K562 (cell line): ENCODE results near the gene SAPCD1. TPM values are rescaled to one million over a fixed set of nuclear protein-coding genes. Genes with fewer than 3 reads are reported as not detected.

Experiments
- ATF1 ChIP-seq, 2 experiments: fragments of 450-650 bp in 1 of 2; IDR thresholded peaks; 2 replicates each; pipeline ENCODE4 v1.6.1; 2016; ENCODE audit warnings: missing compliant biosample characterization in 1 of 2, missing genetic modification characterization in 1 of 2
- BHLHE40 ChIP-seq: IDR thresholded peaks from 2 replicates; pipeline ENCODE4 v1.6.1; 2011; ENCODE audit warnings: low read length, improper control_type of control experiment
- CBFB ChIP-seq: sonication (generic); formaldehyde crosslinking; IDR thresholded peaks from 2 replicates; pipeline ENCODE4 v1.4.0; 2020; ENCODE audit warnings: mild to moderate bottlenecking, missing genetic modification reagents
- DPF2 ChIP-seq: fragments of 450-650 bp; IDR thresholded peaks from 2 replicates; pipeline ENCODE4 v1.6.1; 2016
- FOXM1 ChIP-seq, 2 experiments: fragments of 450-650 bp in 1 of 2; sonication (generic) in 1 of 2; formaldehyde crosslinking in 1 of 2; IDR thresholded peaks; 2 replicates each; pipeline versions ENCODE4 v1.6.1 to v1.9.0; 2017 to 2022; ENCODE audit warnings: low read depth in 2 of 2, mild to moderate bottlenecking in 2 of 2, missing genetic modification reagents in 1 of 2, moderate library complexity in 1 of 2
- IRF9 ChIP-seq: fragments of 450-650 bp; IDR thresholded peaks from 2 replicates; pipeline ENCODE4 v1.6.1; 2016; ENCODE audit warnings: missing biosample characterization, missing genetic modification characterization
- MXI1 ChIP-seq: IDR thresholded peaks from 2 replicates; pipeline ENCODE4 v1.6.1; 2011; ENCODE audit warnings: low read depth, mild to moderate bottlenecking, improper control_type of control experiment, low read length
- MYNN ChIP-seq, 2 experiments: sonication (generic); formaldehyde crosslinking in 1 of 2; IDR thresholded peaks; 2 replicates each; pipeline versions ENCODE4 v1.5.0 to v1.6.1; 2016 to 2020; ENCODE audit warnings: antibody characterized with exemption in 1 of 2, missing genetic modification reagents in 1 of 2
- NFXL1 ChIP-seq: fragments of 450-650 bp; formaldehyde crosslinking; IDR thresholded peaks from 2 replicates; pipeline ENCODE4 v1.4.0; 2021; ENCODE audit warnings: mild to moderate bottlenecking
- NRF1 ChIP-seq, 2 experiments: fragments of 450-650 bp; IDR thresholded peaks in 1 of 2; conservative IDR thresholded peaks in 1 of 2; 2 replicates each; pipeline ENCODE4 v1.6.1; 2014; ENCODE audit warnings: mild to moderate bottlenecking in 2 of 2
- RB1 ChIP-seq: fragments of 450-650 bp; IDR thresholded peaks from 2 replicates; pipeline ENCODE4 v1.6.1; 2017; ENCODE audit warnings: low read depth, mild to moderate bottlenecking
- RNF2 ChIP-seq: sonication (generic); IDR thresholded peaks from 2 replicates; pipeline ENCODE4 v1.6.1; 2016
- SOX6 ChIP-seq: fragments of 450-650 bp; IDR thresholded peaks from 2 replicates; pipeline ENCODE4 v1.6.1; 2014; ENCODE audit warnings: mild to moderate bottlenecking
- TOE1 ChIP-seq, 2 experiments: fragments of 450-650 bp in 1 of 2; sonication (generic) in 1 of 2; formaldehyde crosslinking in 1 of 2; IDR thresholded peaks; 2 replicates each; pipeline versions ENCODE4 v1.7.1 to v1.8.0; 2016 to 2022; ENCODE audit warnings: borderline replicate concordance in 2 of 2, mild to moderate bottlenecking in 2 of 2, antibody characterized with exemption in 1 of 2, inconsistent platforms in 1 of 2, low read depth in 1 of 2, missing genetic modification reagents in 1 of 2, moderate library complexity in 1 of 2
- TSC22D4 ChIP-seq: fragments of 450-650 bp; IDR thresholded peaks from 2 replicates; pipeline ENCODE4 v1.6.1; 2016; ENCODE audit warnings: missing genetic modification characterization, missing biosample characterization, control low read depth
- ZBTB2 ChIP-seq: fragments of 450-650 bp; IDR thresholded peaks from 2 replicates; pipeline ENCODE4 v1.6.1; 2016; ENCODE audit warnings: antibody characterized with exemption
- ZBTB43 ChIP-seq: sonication (generic); formaldehyde crosslinking; IDR thresholded peaks from 2 replicates; pipeline ENCODE4 v1.8.0; 2023; ENCODE audit warnings: mild to moderate bottlenecking, missing genetic modification reagents
- ZHX1 ChIP-seq: fragments of 150-350 bp; conservative IDR thresholded peaks from 2 replicates; pipeline ENCODE4 v1.6.1; 2014; ENCODE audit warnings: low read length
- ZNF24 ChIP-seq: fragments of 450-650 bp; IDR thresholded peaks from 2 replicates; pipeline ENCODE4 v1.6.1; 2016
- ZNF589 ChIP-seq: fragments of 200-800 bp; sonication (Bioruptor generic); IDR thresholded peaks from 2 replicates; pipeline ENCODE4 v1.6.1; 2016; ENCODE audit warnings: low read depth, missing genetic modification characterization, missing compliant biosample characterization
- ZNF766 ChIP-seq: fragments of 200-800 bp; sonication (Bioruptor generic); conservative IDR thresholded peaks from 2 replicates; pipeline ENCODE4 v1.6.1; 2016; ENCODE audit warnings: missing genetic modification characterization, missing compliant biosample characterization
- polyA plus RNA-seq, 8 experiments: library from polyadenylated mRNA; depleted of rRNA in 4 of 8; stranded (reverse) in 5 of 8; unstranded in 3 of 8; fragments of >200 nt; fragmentation: Nextera tagmentation in 2 of 8; fragmentation: Illumina TruSeq in 1 of 8; extraction: Ambion mirVana in 2 of 8; extraction: Trizol in 1 of 8; gene quantifications; 2 replicates each; pipeline versions ENCODE4 v1.2.1 to v1.2.3, GENCODE V29; 2011 to 2014; ENCODE audit warnings: inconsistent platforms in 1 of 8, missing spikeins in 1 of 8
- total RNA-seq, 7 experiments: library from RNA; depleted of rRNA in 6 of 7; stranded (reverse); fragments of >200 nt in 6 of 7; fragmentation: Illumina TruSeq in 2 of 7; extraction: Trizol in 2 of 7; gene quantifications; 2 replicates each; pipeline versions ENCODE4 v1.2.1 to v1.2.3, GENCODE V29; 2011 to 2021; ENCODE audit warnings: low replicate concordance in 1 of 7

Gene SAPCD1
- total and polyA plus RNA-seq, 9 of the 15 experiments (the other 6 are each of a cell fraction or from before 2014, with no cell fraction given), result 2.6 to 30.2 (median 7.4) TPM

GRCh38 chr6:31769684-31770371, 7.4 kb downstream of the SAPCD1 start (continued):
- TF ChIP-seq ZHX1, result peak; percentile 82
- no peak for TF ChIP-seq RNF2
- TF ChIP-seq MYNN (IDR thresholded peaks at IDR 0.05), result peak; percentile 83
- no peak for TF ChIP-seq MYNN (CRISPR knock-in tag; IDR thresholded peaks at IDR 0.05)
- peak; percentile 9 to 16; a peak in 1 of 4 replicates for TF ChIP-seq NRF1 (conservative IDR thresholded peaks at IDR 0.05 in 1 of 2, IDR thresholded peaks at IDR 0.05 in 1 of 2)
- TF ChIP-seq NFXL1, result no peak
- TF ChIP-seq ZNF589 (CRISPR knock-in tag), result no peak
- peak; percentile 73 for TF ChIP-seq ZBTB2
- 0 out of 2 replicates have a peak, but pooled peaks have one; percentile 67 for TF ChIP-seq CBFB
- peak; percentile 93 for TF ChIP-seq ZBTB43
- peak; percentile 66; the same call in 1 of the 2 replicates for TF ChIP-seq ZNF24
- TF ChIP-seq ZNF766 (CRISPR knock-in tag), result peak; percentile 56; the same call in 1 of the 2 replicates
- TF ChIP-seq RB1, result peak; percentile 98
- 0 out of 2 replicates have a peak, but pooled peaks have one; percentile 9 for TF ChIP-seq MXI1
- TF ChIP-seq BHLHE40, result 0 out of 2 replicates have a peak, but pooled peaks have one; percentile 64
- peak; percentile 81 for TF ChIP-seq TOE1 (IDR thresholded peaks at IDR 0.05; ENCODE audit: borderline replicate concordance)
- TF ChIP-seq TOE1 (CRISPR knock-in tag; IDR thresholded peaks at IDR 0.05; ENCODE audit: borderline replicate concordance, low read depth), result 0 out of 2 replicates have a peak, but pooled peaks have one; percentile 53
- no peak for TF ChIP-seq ATF1 (CRISPR knock-in tag; IDR thresholded peaks at IDR 0.05)
- 0 out of 2 replicates have a peak, but pooled peaks have one; percentile 30 for TF ChIP-seq ATF1 (tag; IDR thresholded peaks at IDR 0.05)
- TF ChIP-seq IRF9 (tag), result no peak
- no peak for TF ChIP-seq TSC22D4 (tag)
- TF ChIP-seq DPF2, result peak; percentile 71
- TF ChIP-seq FOXM1 (IDR thresholded peaks at IDR 0.05; ENCODE audit: low read depth), result no peak
- TF ChIP-seq FOXM1 (CRISPR knock-in tag; IDR thresholded peaks at IDR 0.05; ENCODE audit: low read depth), result peak; percentile 70; the same call in 1 of the 2 replicates
- TF ChIP-seq SOX6, result peak; percentile 78; the same call in 1 of the 2 replicates
